Mammary epithelial cell (primary cell): Measurements from ENCODE around the gene MRPL10.

Experiments used
- EZH2 ChIP-seq: IDR thresholded peaks from 2 replicates; pipeline ENCODE4 v1.6.1; 2012; ENCODE audit warnings: low read length, inconsistent platforms, borderline replicate concordance
- TF ChIP-seq, protein P1 (sequence below), 2 donors: IDR thresholded peaks in 1 of 2; conservative IDR thresholded peaks in 1 of 2; 2 replicates each; pipeline ENCODE4 v1.5.1; 2011 to 2012; ENCODE audit warnings: inconsistent platforms in 2 of 2, low read length in 2 of 2, mild to moderate bottlenecking in 2 of 2, control low read depth in 1 of 2, low read depth in 1 of 2; ENCODE audit not compliant: insufficient read depth in 1 of 2; ENCODE audit errors: extremely low read depth in 1 of 2

DNA sequence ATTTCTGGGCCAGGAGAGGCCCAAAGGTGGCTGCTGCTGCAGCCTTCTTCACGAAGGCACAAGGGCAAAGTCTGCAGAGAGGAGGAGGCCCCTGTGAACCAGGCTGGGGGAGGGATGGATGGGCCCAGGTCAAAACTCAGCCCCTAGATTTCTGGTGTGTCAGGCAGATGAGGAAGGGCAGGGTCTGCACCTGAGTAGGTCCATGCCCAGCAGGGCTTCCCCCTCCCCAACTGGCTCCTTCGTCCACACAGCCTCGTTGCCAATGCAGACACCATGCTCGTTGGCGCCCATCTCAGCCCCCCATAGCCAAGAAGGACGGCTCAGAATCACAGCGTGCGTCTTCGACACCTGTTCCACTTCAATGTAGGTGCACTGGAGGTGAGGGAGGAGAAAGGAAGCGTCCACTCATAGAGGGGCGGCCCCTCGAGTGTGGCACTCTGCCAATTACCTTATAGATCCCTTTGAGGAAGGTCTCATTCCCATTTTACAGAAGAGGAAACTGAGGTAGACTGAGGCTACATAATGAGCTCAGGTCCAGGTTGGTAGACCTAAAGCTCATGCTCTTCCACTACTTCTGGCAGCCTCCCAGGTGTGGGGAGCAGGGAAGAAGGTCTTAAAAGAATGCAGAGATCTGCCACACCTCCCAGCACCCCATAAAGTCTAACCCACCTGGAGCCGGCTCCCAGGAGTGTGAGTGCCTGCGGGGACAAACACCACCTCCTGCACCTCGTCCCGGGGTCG lies 8.8 kb upstream of the MRPL10 start:
- TF ChIP-seq, protein P1, sequence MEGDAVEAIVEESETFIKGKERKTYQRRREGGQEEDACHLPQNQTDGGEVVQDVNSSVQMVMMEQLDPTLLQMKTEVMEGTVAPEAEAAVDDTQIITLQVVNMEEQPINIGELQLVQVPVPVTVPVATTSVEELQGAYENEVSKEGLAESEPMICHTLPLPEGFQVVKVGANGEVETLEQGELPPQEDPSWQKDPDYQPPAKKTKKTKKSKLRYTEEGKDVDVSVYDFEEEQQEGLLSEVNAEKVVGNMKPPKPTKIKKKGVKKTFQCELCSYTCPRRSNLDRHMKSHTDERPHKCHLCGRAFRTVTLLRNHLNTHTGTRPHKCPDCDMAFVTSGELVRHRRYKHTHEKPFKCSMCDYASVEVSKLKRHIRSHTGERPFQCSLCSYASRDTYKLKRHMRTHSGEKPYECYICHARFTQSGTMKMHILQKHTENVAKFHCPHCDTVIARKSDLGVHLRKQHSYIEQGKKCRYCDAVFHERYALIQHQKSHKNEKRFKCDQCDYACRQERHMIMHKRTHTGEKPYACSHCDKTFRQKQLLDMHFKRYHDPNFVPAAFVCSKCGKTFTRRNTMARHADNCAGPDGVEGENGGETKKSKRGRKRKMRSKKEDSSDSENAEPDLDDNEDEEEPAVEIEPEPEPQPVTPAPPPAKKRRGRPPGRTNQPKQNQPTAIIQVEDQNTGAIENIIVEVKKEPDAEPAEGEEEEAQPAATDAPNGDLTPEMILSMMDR (conservative IDR thresholded peaks at IDR 0.05 in 1 of 2, IDR thresholded peaks at IDR 0.05 in 1 of 2; ENCODE audit: extremely low read depth in 1 of 2, insufficient read depth in 1 of 2, low read depth in 1 of 2, low read length in 2 of 2), result no peak
- TF ChIP-seq EZH2, result no peak
